GM19035 (cell line): ENCODE results near the gene DACH1.

Experiments used
- ATAC-seq: cut with Tn5 transposase; IDR thresholded peaks from one replicate; pipeline ENCODE4 v1.9.1; 2021; ENCODE audit not compliant: unreplicated experiment

The DACH1 gene

DNA sequence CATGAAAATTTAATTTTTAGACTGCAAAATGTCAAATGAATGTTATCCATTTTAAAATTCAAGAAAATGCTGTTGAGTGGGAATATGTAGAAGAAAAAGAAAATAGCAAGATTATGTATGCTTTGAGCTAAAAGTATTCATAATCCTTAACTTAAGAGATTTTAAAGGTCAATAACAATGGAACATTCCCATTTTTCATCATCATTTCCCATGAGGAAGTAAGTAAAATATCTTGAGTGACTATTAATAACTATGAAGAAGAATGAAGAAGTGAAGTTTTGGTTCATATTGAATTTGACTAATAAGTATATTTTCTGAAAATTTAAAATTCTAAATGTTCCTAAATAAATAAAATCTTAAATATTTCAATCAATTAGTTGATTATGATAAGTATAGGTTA lies 273.4 kb downstream of the DACH1 start:
- ATAC-seq: no peak

DNA sequence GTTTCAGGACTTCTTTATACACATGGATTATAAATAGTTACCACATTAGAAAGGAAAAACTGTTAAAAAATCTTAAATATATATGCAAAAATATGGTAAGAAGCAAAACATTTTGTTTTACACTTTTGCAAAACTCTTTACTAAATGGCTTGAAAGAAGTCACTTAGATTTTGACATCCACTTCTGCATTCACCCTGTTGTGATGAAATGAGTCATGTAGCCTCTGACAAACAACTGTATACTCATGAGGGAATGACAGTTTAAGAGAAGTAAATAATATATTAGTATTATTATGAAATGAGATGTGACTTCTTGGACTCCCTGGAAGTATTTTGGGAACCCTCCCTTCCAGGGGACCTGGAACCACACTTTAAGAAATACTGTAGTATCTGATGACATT lies 275.6 kb downstream of the DACH1 start:
- no peak for ATAC-seq

DNA sequence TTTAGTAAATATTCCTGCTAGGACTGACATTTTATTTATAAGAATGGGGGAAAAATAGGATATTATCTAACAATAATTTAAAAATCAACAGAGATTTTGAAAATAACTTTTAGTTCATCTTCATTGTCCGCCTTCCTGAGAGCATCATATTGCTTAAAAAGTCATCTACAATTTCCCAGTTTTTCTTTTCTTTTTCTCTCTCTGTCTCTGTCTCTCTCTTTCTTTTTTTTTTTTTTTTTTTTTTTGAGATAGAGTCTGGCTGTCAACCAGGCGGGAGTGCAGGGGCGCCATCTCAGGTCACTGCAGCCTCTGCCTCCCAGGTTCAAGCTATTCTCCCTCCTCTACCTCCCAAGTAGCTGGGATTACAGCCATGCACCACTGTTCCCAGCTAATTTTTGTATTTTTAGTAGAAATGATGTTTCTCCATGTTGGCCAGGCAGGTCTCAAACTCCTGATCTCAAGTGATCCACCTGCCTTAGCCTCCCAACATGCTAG lies 276.3 kb downstream of the DACH1 start:
- no peak for ATAC-seq

DNA sequence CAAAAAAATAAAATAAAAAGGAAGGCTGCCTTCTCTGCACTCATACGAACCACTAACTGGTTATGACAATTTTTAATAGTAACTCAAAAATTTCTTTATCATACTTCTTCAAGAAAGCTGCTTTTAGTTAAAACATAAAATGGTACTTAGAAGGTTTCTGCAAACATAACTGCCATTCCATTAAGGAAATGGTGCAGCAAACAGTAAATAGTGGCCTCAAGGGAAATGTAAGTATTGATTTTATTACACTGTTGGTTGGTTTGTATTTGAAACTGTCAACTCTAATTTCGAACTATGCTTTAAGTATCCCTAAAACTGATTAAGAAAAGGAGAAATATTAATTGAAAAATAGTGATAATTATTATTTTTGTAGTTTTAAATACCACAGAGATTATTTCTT lies 278.0 kb downstream of the DACH1 start:
- no peak for ATAC-seq

DNA sequence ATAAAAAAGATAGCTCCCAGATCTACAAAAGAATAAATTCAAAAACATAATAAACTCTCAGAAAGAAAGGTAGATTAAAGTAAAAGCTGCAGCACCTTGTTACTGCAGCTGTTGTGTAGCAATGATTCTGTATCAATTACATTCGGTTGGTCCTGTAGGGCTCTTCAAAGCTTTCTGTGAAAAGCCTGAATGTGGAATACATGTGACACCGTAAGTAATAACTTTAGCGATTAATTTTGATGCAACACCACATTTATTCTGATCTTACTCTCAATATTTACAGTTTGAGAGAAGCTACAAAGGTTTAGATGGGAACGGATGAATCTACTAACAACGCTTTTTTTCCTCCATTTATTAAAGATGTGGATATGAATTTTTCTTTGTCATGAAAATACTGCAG lies 279.2 kb downstream of the DACH1 start:
- ATAC-seq: no peak

DNA sequence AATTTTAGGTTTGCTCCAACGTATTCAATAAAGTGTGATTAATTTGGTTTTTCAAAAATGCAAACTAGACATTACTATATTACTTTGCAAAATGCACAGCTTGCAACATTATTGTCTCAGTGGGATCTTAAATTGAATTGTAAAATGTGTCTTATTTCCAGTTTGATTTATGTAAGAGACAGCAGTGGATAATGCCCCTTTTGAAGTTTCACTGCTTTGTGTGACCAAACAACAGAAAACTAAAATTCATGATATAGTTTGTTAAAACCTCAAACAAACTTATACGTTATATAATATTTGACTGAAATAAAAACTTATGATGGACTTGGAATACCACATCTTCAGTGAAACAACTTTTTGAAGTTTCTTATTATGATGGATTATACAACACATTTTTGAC lies 279.8 kb downstream of the DACH1 start:
- ATAC-seq: no peak

DNA sequence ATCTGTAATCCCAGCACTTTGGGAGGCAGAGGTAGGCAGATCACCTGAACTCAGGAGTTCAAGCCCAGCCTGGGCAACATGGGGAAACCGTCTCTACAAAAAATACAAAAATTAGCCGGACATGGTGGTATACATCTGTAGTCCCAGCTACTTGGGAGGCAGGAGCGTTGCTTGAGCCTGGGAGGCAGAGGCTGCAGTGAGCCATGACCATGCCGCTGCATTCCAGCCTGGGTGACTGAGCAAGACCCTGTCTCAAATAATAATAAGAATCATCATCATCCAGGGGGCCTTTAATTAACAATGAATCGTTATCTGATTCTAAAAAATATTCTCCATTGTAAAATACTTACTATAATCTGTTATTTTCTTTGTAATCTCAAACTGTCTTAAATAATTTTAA lies 283.4 kb downstream of the DACH1 start:
- no peak for ATAC-seq

DNA sequence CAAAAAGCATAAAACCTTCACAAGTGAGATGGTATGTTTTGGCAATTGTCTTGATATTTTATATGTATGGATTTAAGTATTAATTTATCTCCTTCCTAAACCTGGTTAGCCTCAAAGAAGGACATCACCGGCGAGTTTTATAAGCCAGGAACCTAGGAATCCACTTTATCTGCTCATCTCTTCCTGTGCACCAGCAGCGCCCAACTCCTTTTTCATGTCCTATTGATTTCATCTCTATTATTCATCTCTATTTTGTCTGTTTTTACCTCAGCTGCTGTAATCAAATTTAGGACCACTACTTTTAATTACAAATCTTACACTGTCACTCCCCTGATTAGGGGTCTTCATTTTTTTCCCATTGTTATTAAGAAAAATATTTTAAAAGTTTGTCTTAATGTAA lies 286.4 kb downstream of the DACH1 start:
- ATAC-seq: no peak

DNA sequence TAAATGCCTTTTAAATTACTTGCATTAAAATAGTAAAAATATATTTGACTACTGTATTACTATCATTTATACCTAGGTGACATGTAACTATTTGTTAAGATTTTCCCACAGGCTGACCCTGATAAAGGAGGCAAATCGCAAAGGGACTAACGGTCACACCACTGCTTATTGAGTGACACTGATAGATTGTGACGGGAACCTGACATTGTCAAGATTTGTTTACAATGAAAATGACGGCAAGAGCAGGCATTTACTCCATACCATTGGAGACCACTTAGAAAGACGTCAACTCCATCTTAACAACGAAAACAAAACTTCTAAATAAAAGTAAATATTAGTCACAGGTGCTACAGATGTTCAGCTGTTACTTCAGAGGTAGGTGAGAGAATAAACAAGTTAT lies 289.0 kb downstream of the DACH1 start:
- ATAC-seq: no peak

DNA sequence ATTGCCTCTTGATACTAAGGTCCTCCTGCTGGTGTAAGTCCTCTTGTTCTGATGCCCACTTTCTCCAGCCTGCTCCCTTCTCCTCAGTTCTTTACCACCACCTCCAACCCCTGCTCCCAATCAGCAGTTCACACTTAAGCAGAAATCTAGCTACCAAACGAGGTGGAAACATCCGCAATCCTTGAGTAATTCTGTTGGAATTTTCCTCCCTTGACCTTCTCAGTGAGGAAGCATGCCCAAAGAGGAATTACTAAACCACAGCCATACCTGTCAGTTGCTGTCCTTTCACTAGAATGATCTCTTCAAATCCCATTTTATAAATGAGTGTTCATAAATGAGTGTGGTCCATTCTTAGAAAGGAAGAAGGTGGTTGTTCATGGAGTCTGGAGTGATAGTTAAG lies 289.9 kb downstream of the DACH1 start:
- no peak for ATAC-seq

DNA sequence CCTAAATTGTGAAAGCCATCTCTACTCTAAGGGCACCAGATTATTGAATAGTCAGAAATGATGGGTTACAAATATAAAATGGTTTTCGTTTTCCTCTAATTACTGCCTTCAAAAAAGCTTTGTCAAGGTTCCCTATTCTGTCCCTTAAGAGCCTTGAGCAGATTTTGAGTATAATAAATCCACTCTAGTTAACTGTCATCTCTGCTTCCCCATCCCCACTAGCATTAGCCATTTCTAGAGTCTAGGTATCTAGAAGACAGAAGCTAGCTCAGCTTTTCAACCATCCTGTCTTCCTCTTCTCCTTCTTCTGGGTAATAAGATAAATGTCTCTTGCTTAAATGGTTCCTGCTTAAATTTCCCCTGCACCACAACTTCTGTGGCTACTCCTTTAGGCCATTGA lies 290.4 kb downstream of the DACH1 start:
- ATAC-seq: no peak

DNA sequence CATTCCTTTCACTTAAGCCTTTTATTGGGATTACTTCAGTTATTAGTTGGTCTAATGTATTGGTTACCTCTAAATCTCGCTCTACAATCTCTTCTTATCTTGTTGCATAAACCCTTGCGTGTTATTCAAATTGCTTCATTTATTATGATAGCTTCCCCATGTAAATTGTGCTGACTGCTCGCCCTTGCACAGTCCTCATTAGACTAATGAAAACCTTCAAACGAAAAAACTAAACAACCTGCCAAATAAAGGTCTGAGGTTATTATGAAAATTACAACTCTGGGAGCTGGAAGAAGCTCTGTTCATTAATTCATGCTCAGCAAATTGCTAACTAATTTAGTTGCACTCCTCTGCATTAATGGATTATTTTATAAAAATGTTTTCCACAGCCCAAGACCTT lies 320.1 kb downstream of the DACH1 start:
- no peak for ATAC-seq

DNA sequence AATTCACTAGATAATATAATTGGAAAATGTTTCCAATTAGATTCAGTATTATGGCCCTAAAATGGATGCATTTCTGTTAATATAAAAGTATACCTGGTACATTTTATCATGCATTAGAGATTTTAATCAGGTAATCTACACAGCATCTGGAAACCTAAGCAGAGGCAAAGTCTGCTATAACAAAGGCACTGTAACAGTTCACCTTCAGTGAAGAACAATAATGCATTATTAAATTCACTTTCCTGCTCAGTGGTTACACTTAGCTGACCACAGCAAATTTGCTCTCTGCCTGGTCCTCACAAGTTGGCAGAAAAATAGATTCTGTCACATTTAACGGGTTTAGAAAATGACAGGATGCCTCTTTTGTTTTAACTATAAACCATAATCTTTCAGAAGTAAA lies 326.9 kb downstream of the DACH1 start:
- ATAC-seq: no peak

DNA sequence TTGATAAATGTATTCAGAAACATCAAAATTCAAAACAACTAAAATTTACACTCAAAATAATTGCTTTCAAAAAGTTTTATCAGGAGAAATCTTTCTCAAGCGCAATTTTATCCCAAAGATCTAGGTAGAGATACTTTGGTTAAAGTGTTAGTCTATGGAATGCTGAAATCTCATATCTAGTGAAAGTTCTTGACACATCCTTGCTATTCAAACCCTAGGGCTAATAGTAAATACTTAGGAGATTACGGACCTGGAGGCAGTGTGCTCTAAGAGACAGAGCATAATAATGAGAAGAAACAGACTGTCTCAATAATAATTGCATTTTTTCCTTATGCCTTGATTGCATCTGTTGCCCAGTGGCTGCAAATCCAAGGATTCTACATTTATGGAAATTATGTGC lies 330.8 kb downstream of the DACH1 start:
- no peak for ATAC-seq

DNA sequence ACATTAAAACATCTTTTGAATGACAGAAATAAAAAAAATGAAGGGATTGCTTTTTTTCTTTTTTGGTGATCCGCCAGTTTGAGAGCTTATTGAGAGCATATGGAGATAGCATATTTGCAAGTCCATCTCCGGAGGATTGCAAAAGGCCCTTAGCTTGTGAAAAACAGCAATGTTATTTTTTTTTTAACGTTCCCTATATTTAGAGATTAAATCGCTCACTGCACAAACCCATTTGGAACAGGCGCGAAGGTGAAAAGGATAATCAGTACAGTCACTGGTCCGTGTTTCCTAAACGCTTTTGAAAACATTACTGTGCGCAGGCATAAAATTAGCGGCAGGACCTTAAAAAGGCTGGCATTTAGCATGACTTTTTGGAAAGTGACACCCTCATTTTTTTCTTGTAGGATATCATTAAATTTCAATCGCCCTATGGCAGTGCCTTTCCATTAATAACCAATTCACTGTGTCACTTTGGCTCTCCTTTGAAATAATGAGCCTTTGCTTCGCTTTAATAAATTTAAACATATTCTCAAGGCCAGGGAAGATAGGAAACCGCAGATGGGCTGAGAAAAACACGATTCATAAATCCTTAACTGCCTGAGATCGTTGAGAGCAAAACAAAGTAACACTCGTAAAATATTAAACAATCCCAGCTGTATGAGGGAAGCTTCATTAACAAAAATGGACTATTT lies 342.2 kb downstream of the DACH1 start:
- ATAC-seq: no peak

DNA sequence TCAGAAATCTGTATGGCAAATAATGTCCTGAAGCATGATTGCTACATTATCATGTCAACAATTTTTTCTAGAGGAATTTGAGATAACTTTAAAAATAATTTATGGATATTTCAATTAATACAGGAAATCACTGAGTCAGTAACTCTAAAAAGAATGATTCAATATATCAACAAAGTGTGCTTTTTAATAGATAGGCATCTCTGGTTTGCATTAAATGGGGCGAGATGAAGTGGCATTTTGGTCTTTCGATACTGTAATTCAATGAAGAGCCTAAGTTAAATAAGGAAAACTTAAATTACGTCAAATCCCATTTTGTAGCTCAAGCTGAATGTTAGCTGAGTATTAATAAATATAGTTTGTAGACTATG lies 342.8 kb downstream of the DACH1 start:
- no peak for ATAC-seq

DNA sequence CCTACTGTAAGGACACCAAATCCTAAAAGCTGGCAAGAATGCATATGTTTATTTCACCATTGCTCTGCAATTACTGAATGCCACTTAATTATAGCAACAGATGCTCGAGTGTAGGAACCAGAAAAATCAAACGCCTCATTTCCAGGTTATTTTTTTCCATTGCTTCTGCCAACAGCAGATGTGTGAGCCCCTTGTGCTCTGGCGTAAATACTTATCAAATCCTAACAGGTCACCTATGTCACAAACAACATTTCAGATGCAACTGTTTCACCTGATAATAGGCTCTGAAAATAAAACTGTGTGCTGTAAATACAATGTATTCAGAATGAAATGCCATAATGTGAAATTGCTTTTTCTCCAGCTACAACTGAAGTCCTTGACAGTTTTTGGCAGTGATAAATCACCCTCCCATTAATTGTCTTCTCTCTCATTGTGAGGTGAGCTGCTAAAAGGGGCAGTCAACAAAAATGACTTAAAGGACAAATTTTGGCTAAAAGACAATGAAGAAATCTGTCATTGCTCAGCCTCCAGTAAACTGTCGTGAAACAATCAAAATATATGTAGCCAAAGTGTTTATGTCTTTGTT lies 344.0 kb downstream of the DACH1 start:
- ATAC-seq: no peak

DNA sequence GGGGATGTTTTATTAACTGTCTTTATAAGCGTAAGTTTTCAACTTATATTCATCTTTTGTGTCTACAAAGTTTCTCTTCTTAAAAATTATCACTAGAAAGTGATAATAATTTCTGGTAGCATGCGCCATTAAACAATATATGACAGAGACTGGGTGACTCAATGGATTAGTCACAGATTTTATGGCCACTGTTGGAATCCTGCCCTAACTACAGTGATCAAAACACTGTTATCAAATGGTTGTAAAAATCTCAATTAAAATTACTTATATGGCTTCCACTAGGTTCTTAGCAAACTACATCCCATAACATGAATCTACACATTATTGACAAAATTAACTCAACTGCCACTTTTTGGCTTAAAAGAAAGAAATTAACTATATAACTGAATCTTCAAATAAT lies 350.0 kb downstream of the DACH1 start:
- no peak for ATAC-seq

DNA sequence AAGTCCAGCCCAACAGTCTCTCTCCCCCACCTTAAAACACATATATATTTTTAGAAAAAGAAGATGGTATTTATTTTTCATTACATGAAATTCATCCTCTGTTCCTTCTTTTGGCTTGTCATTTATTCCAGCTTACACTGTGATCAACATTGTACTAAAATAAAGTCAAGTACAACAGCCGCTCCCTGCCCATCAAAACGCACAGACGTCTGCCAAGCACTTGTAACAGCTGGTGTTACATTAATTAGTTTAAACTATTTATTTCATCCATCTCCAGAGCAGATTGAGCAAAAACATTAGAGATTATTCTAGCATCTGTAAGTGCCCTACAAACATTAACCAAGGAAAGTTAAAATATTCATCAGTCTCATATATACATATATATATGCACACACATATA lies 350.5 kb downstream of the DACH1 start:
- no peak for ATAC-seq

DNA sequence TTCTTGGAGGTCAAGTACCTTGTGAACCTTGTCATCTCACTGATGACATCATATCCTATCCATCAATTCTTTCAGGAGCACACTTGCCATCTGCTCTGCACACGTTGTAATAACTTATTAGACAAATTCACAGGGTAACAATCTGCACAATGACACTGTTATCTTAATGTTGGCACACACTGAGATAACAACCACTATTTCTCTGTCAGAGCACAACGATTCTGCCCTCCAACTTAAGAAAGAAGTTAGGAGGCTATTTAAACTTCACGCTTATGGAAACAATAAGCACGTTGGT lies 351.3 kb downstream of the DACH1 start:
- ATAC-seq: no peak

DNA sequence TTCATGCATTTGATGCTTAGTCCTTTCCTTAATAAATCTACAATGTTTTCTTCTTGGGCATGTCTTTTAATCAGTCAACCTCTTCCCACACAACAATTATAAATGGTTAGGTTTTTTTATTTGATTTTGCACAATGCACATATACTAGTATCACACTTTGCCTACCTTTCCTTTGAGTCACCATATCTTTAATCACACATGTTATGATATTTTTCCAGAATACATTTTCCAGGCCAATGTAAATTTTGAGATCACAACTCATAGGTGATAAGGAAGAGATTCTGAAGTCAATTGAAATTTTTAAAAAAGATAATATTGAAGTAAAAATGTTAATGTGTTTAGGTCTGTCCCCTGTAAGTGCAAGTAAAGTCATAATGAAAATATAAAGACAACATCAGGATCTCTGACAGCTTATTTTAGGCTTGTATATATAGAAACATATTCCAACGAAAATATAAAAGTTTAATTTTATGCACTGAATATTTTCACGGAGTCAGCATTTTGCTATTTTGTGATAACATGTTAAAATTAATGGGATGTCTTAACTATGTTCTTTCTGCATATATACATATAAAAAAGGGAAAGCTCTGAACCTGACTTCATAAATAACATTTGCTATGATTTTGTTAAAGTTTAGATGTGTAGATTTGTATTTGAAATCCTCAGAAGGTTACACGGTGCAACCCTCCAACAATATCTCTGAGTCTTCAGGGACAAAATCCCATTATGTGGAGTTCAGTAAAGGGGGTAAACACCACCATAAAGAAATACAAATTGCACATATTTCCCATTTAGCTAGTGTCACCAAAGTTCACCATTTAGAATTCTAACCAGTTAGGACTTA lies 351.9 kb downstream of the DACH1 start:
- ATAC-seq: no peak

DNA sequence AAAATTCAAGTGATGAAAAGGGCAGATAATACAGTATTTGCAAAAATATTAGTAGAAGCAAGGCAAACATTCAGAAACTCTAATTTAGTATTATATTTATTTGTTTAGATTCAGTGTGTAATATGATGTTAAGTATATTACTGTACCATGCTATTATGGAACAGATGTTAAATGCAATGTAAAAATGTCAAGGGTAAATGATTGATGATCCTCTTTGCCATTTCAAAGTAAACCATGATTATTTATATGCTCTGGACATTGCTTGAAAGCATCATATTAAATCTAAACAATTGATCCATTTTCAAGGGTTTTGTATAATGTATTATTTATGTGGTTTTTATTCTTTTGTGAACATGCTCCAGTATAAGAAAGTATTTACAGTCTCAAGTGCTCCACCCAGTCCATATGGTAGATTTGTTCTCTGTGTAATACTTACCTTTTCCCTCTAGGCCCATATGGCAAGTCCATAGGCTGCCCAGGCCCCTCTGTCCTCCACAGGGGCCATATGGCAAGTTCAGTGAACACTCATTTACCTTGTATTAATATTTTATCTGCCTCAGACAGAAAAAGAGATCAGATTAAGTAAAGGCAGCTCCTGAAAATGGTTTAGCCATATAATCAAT lies 353.5 kb downstream of the DACH1 start:
- ATAC-seq: no peak
